ENCODE results near the gene NMB. TPM values are rescaled to one million over a fixed set of nuclear protein-coding genes. Genes with fewer than 3 reads are reported as not detected.

Gene NMB
- total and polyA plus RNA-seq, 2 of the 13 experiments (the other 11 are each of a cell fraction or from before 2014, with no cell fraction given): 10.4 to 25.4 TPM

GRCh38 chr15:84633311-84634227 is 24.4 kb downstream of the NMB start (continued):
- TF ChIP-seq MAFG (CRISPR knock-in tag; IDR thresholded peaks at IDR 0.05): no peak
- peak; percentile 79; the same call in 1 of the 2 replicates for TF ChIP-seq HES4 (CRISPR knock-in tag; IDR thresholded peaks at IDR 0.05; ENCODE audit: borderline replicate concordance)
- TF ChIP-seq ZNF329 (CRISPR knock-in tag; IDR thresholded peaks at IDR 0.05; ENCODE audit: low read depth): 0 out of 2 replicates have a peak, but pooled peaks have one; percentile 22
- no peak for TF ChIP-seq PITX1 (CRISPR knock-in tag; IDR thresholded peaks at IDR 0.05)
- peak; percentile 75; the same call in 1 of the 2 replicates for TF ChIP-seq TBX2 (CRISPR knock-in tag; IDR thresholded peaks at IDR 0.05; ENCODE audit: borderline replicate concordance)
- no peak for TF ChIP-seq SMAD3 (CRISPR knock-in tag; IDR thresholded peaks at IDR 0.05)
- peak; percentile 41 for TF ChIP-seq IKZF4 (CRISPR knock-in tag; IDR thresholded peaks at IDR 0.05; ENCODE audit: borderline replicate concordance, low read depth, not compliant biosample characterization)
- TF ChIP-seq ZSCAN29 (CRISPR knock-in tag; conservative IDR thresholded peaks at IDR 0.05): peak; percentile 67; the same call in 1 of the 2 replicates
- peak; percentile 46; the same call in 1 of the 2 replicates for TF ChIP-seq ZNF143 (CRISPR knock-in tag; IDR thresholded peaks at IDR 0.05)
- peak; percentile 52; the same call in 1 of the 2 replicates for TF ChIP-seq MXD3 (CRISPR knock-in tag; IDR thresholded peaks at IDR 0.05)
- no peak for TF ChIP-seq THAP7 (CRISPR knock-in tag; IDR thresholded peaks at IDR 0.05)
- peak; percentile 47; the same call in 1 of the 2 replicates for TF ChIP-seq ZNF543 (CRISPR knock-in tag; IDR thresholded peaks at IDR 0.05)
- TF ChIP-seq KDM5A (IDR thresholded peaks at IDR 0.05; ENCODE audit: borderline replicate concordance, low read length): no peak
- TF ChIP-seq ZC3H13 (CRISPR knock-in tag; IDR thresholded peaks at IDR 0.05): 0 out of 2 replicates have a peak, but pooled peaks have one; percentile 51
- TF ChIP-seq ZNF431 (CRISPR knock-in tag; IDR thresholded peaks at IDR 0.05; ENCODE audit: borderline replicate concordance, low read depth): no peak
- TF ChIP-seq KMT2B (CRISPR knock-in tag; IDR thresholded peaks at IDR 0.05): no peak
- TF ChIP-seq ATM (IDR thresholded peaks at IDR 0.05; ENCODE audit: borderline replicate concordance): no peak
- peak; percentile 76; the same call in 1 of the 2 replicates for TF ChIP-seq KDM2A (CRISPR knock-in tag; IDR thresholded peaks at IDR 0.05; ENCODE audit: borderline replicate concordance, low read depth)
- peak; percentile 58; the same call in 1 of the 2 replicates for TF ChIP-seq SALL1 (CRISPR knock-in tag; IDR thresholded peaks at IDR 0.05)
- no peak for TF ChIP-seq DMAP1 (CRISPR knock-in tag; IDR thresholded peaks at IDR 0.05)
- TF ChIP-seq CREB3 (CRISPR knock-in tag; IDR thresholded peaks at IDR 0.05): 0 out of 2 replicates have a peak, but pooled peaks have one; percentile 40
- peak; percentile 76; the same call in 1 of the 2 replicates for TF ChIP-seq MTF2 (CRISPR knock-in tag; IDR thresholded peaks at IDR 0.05; ENCODE audit: borderline replicate concordance)
- TF ChIP-seq ZNF230 (CRISPR knock-in tag; IDR thresholded peaks at IDR 0.05): peak; percentile 33; the same call in 1 of the 2 replicates
- peak; percentile 100 for TF ChIP-seq UBTF (CRISPR knock-in tag; IDR thresholded peaks at IDR 0.05)
